Mesendoderm (in vitro differentiated cells): ENCODE results near the gene FMN1.

Source experiments
- DNase-seq: peaks from one replicate; pipeline ENCODE4 v3.0.0; 2013
- H2AK5ac ChIP-seq: 2 replicates; pipeline ENCODE4 v1.6.1; 2013; ENCODE audit warnings: low read length, inconsistent platforms
- H2BK120ac ChIP-seq: 2 replicates; pipeline ENCODE4 v1.6.1; 2013; ENCODE audit warnings: low read depth, mild to moderate bottlenecking, low read length, moderate library complexity, mixed read lengths
- H2BK15ac ChIP-seq: replicated peaks from 2 replicates; pipeline ENCODE4 v1.6.1; 2013; ENCODE audit warnings: low read depth, mild to moderate bottlenecking, moderate library complexity
- H2BK5ac ChIP-seq: 2 replicates; pipeline ENCODE4 v1.6.1; 2013; ENCODE audit warnings: low read length, inconsistent platforms
- H3K18ac ChIP-seq: 2 replicates; pipeline ENCODE4 v1.6.1; 2013; ENCODE audit warnings: mild to moderate bottlenecking, low read length, mixed read lengths
- H3K23ac ChIP-seq: one replicate; pipeline ENCODE4 v1.6.1; 2013; ENCODE audit warnings: low read length
- H3K27ac ChIP-seq: 2 replicates; pipeline ENCODE4 v1.5.1; 2013; ENCODE audit warnings: low read depth, mild to moderate bottlenecking, inconsistent platforms, low read length, moderate library complexity
- H3K27me3 ChIP-seq: 2 replicates; pipeline ENCODE4 v1.6.1; 2013; ENCODE audit warnings: low read length, control low read depth, mild to moderate bottlenecking, inconsistent platforms; ENCODE audit not compliant: insufficient read depth, poor library complexity
- H3K36me3 ChIP-seq: 2 replicates; pipeline ENCODE4 v1.6.1; 2013; ENCODE audit warnings: low read length, inconsistent platforms; ENCODE audit not compliant: control insufficient read depth, insufficient read depth
- H3K4ac ChIP-seq: one replicate; pipeline ENCODE4 v1.6.1; 2013; ENCODE audit warnings: low read depth, mild to moderate bottlenecking, low read length, moderate library complexity
- H3K4me1 ChIP-seq: 2 replicates; pipeline ENCODE4 v1.6.1; 2013; ENCODE audit warnings: low read depth, low read length, inconsistent platforms; ENCODE audit not compliant: control insufficient read depth
- H3K4me2 ChIP-seq: 2 replicates; pipeline ENCODE4 v1.6.1; 2013; ENCODE audit warnings: low read length
- H3K4me3 ChIP-seq: 2 replicates; pipeline ENCODE4 v1.5.1; 2013; ENCODE audit warnings: mild to moderate bottlenecking, low read length
- H3K56ac ChIP-seq: one replicate; pipeline ENCODE4 v1.6.1; 2013; ENCODE audit warnings: low read length
- H3K79me1 ChIP-seq: 2 replicates; pipeline ENCODE4 v1.6.1; 2013; ENCODE audit warnings: low read length, inconsistent platforms
- H3K79me2 ChIP-seq: 2 replicates; pipeline ENCODE4 v1.6.1; 2013; ENCODE audit warnings: mild to moderate bottlenecking, low read length; ENCODE audit not compliant: control insufficient read depth, insufficient read depth
- H3K9ac ChIP-seq: 2 replicates; pipeline ENCODE4 v1.6.1; 2013; ENCODE audit warnings: low read length, inconsistent platforms
- H4K5ac ChIP-seq: one replicate; pipeline ENCODE4 v1.6.1; 2013; ENCODE audit warnings: low read length
- H4K8ac ChIP-seq: one replicate; pipeline ENCODE4 v1.6.1; 2013; ENCODE audit warnings: low read depth, mild to moderate bottlenecking, control low read depth, low read length, moderate library complexity
- WGBS: extraction: QIAGEN DNeasy Blood & Tissue Kit; methylation state at CpG from one replicate; pipeline ENCODE4 v1.1.7; 2013; ENCODE audit warnings: low lambda C conversion rate, missing lambda C conversion rate; ENCODE audit not compliant: insufficient coverage; ENCODE audit errors: extremely low coverage; 5-methylcytosine and 5-hydroxymethylcytosine counted together

FMN1 gene

DNA sequence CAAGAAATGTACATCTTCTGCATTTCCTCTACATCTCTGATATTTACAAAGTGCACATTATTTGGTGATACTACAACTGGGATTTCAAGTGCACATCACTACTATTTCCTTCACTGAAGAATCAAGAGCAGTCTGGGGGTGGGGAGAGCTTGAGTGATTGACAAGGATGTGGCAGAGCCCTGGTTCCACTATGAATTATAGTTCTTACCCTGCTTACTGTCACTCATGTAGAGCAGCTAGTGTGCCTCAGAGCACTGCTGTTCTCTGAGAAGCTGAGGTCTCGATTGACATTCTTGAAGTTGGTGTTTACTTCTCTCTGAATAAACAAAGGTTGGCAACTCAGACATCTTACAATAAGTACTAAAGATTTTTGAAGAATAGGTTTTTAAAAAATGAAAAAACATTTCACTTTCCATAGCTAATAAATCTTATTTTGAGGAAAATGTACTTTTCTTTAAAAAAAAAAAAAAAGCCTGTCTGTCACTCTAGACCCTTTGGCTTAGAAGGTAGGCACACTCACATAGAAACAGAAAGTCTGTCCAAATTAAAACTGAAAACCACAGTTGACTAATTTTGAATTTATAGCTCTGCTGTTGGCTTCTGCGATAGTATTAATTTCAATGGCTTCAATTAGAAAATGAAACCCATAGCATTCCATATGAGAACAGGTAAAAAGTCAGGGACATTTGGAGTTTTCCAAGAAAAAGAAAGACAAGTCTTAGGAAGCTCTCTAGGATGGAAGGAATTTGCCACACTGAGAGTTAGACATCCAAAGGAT is 471.2 kb downstream of the FMN1 start:
- no peak overlapping the region for H3K18ac ChIP-seq
- no peak overlapping the region for H4K5ac ChIP-seq
- peaks cover 3% of the 10 kb centered on the region for H3K27me3 ChIP-seq
- H3K4ac ChIP-seq = no peak overlapping the region
- H3K36me3 ChIP-seq = no peaks in the 10 kb centered on the region
- no peak overlapping the region for H2BK120ac ChIP-seq
- no peak overlapping the region for H3K23ac ChIP-seq
- whole genome bisulfite sequencing = no CpG with 5 or more reads among the region's 2 CpGs
- H3K4me3 ChIP-seq = no peak overlapping the region
- no peak overlapping the region for H2BK15ac ChIP-seq
- H3K27ac ChIP-seq = no peak overlapping the region
- H3K9ac ChIP-seq = no peak overlapping the region
- no peak for DNase-seq
- H4K8ac ChIP-seq = no peak overlapping the region
- no peak overlapping the region for H3K56ac ChIP-seq
- H3K4me1 ChIP-seq = no peaks in the 10 kb centered on the region
- H2AK5ac ChIP-seq = no peak overlapping the region
- H3K4me2 ChIP-seq = no peak overlapping the region
- no peaks in the 10 kb centered on the region for H3K79me1 ChIP-seq
- H3K79me2 ChIP-seq = no peaks in the 10 kb centered on the region
- H2BK5ac ChIP-seq = no peak overlapping the region

DNA sequence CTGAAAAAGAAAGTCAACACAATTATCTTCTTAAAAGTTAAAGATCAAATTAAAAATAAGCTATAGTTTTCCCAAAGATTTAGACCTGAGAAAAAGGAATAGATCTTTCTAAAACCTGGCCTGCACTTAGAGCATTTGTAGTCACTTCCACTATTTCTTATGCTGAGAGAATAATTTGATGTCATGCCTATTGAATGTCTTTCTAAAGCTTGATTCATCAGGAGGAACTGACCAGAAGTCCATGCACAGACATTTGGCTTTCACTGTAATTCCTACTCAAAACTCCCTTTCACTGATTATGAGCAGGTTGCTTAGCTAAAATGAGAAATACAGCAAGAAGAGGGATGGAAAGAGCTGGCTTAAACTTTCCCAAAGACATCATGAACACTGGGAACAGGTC is 472.4 kb downstream of the FMN1 start:
- Histone ChIP-seq H2BK120ac (no peak overlapping the region), H3K9ac (no peak overlapping the region), H2BK5ac (no peak overlapping the region), H2BK15ac (no peak overlapping the region), H4K8ac (no peak overlapping the region), H3K79me2 (no peaks in the 10 kb centered on the region), H3K56ac (no peak overlapping the region), H2AK5ac (no peak overlapping the region), H3K4ac (no peak overlapping the region), H3K4me2 (no peak overlapping the region), H3K79me1 (no peaks in the 10 kb centered on the region), H3K27me3 (peaks cover 5% of the 10 kb centered on the region), H3K36me3 (no peaks in the 10 kb centered on the region), H3K23ac (no peak overlapping the region), H3K27ac (no peak overlapping the region), H4K5ac (no peak overlapping the region), H3K4me1 (no peaks in the 10 kb centered on the region), H3K18ac (no peak overlapping the region), H3K4me3 (no peak overlapping the region)
- DNase-seq = no peak

DNA sequence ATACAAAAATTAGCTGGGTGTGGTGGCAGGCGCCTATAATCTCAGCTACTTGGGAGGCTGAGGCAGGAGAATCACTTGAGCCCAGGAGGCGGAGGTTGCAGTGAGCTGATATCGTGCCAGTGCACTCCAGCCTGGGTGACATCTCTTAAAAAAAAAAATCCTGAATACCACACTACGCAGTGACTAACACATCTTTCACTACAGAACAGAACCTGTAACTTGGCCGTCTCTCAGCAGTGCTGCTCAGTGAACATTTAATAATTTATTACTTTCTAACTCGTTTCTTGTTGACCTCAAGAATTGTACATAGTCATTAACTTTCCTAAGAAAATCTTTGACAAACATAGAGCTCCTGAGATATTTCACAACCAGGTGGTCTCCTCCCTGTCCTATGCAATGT is 472.9 kb downstream of the FMN1 start:
- H4K8ac ChIP-seq = no peak overlapping the region
- H2BK5ac ChIP-seq = no peak overlapping the region
- H3K9ac ChIP-seq = no peak overlapping the region
- no peaks in the 10 kb centered on the region for H3K79me1 ChIP-seq
- no peak overlapping the region for H3K18ac ChIP-seq
- no peak overlapping the region for H2AK5ac ChIP-seq
- peaks cover 9% of the 10 kb centered on the region for H3K27me3 ChIP-seq
- H3K36me3 ChIP-seq = no peaks in the 10 kb centered on the region
- H3K27ac ChIP-seq = no peak overlapping the region
- no peak overlapping the region for H2BK120ac ChIP-seq
- no peak for DNase-seq
- no peak overlapping the region for H4K5ac ChIP-seq
- no peak overlapping the region for H3K23ac ChIP-seq
- no peak overlapping the region for H2BK15ac ChIP-seq
- no peaks in the 10 kb centered on the region for H3K4me1 ChIP-seq
- H3K4me2 ChIP-seq = no peak overlapping the region
- no peaks in the 10 kb centered on the region for H3K79me2 ChIP-seq
- H3K4me3 ChIP-seq = no peak overlapping the region
- H3K4ac ChIP-seq = no peak overlapping the region
- no CpG with 5 or more reads among the region's 6 CpGs for WGBS
- H3K56ac ChIP-seq = no peak overlapping the region

DNA sequence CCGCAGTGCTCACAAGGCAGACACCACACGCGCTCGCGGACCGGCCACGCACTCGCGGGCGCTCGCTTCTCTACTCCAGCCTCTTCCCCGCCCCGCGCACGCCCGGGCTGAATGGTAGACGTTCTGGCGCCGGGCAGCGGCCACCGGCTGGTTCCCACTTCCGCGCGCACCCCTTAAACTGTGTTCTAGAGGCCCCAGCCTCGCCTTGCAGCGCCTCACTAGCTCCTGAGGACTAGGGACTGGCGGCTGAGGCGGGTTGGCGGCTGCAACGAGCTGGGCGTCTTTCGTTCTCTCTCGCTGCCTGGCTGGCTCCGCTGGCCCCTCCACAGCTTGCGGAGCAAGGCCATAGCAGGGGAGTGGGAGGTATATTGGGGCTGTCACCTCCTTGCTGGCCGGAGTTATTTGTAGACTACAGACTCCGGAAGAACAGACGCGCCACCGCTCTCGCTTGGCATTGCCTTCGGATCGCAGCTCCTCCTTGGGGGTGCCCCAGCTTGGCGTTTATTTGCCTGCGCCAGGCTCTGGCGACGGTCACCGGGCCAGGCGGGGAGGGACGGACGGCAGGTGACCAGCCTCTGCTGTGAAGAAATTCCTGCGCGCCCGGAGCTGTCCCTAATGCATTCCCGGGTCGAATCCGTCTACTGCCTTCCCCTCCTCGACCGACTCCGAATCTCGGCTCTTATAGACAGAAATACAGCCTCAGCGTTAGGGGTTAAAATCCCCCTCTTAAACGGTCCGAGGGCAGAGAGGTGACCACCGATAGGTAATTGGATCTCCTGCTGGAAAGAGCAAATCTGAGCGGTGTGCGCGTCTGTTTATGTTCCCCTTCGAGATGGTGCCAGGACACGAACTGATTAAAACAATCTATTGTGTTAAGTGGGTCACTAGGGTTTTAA is 475.4 kb downstream of the FMN1 start:
- Histone ChIP-seq H3K36me3 (no peaks in the 10 kb centered on the region), H4K8ac (no peak overlapping the region), H3K18ac (no peak overlapping the region), H3K4me2 (peak overlapping the region; percentile 78), H3K27me3 (peaks cover 15% of the 10 kb centered on the region), H2BK120ac (no peak overlapping the region), H3K27ac (no peak overlapping the region), H3K9ac (peak overlapping the region; percentile 52), H3K79me1 (no peaks in the 10 kb centered on the region), H3K23ac (no peak overlapping the region), H3K4me1 (peaks cover 2% of the 10 kb centered on the region), H4K5ac (no peak overlapping the region), H3K79me2 (no peaks in the 10 kb centered on the region), H3K4ac (no peak overlapping the region), H2BK5ac (no peak overlapping the region), H2AK5ac (no peak overlapping the region), H2BK15ac (no peak overlapping the region), H3K56ac (peak overlapping the region; percentile 68), H3K4me3 (peak overlapping the region; percentile 37)
- peak; percentile 52 for DNase-seq
- no CpG with 5 or more reads among the region's 70 CpGs for WGBS

DNA sequence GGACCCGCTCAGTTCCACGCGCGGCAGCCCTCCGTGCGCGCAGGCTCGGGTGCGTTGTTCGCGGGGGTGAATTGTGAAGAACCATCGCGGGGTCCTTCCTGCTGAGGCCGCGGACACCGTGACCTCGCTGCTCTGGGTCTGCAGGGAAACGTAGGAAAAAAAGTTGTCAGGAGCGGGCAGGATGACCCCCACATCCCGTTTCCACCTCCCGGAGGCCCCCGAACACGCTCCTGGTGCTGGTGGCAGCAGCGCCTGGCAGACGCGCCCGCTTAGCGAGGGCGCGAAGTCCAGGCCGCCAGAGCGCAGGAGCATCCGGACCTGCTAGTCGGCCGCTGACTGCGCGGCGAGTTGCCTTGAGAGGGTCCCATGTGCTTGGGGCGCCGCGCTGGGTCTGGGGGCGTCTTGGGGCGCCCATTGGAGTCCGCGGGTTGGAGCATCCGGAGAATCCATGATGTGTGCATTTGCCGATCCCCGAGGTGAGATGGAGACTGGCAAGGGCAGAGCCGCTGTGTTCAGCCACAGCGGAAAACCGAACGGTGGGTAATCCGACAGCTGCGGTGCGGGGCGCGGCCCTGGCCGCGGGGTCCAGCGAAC is 476.2 kb downstream of the FMN1 start:
- Histone ChIP-seq H2BK120ac (no peak overlapping the region), H3K9ac (peak overlapping the region; percentile 52), H3K79me1 (no peaks in the 10 kb centered on the region), H3K36me3 (no peaks in the 10 kb centered on the region), H3K4me1 (peaks cover 2% of the 10 kb centered on the region), H3K23ac (no peak overlapping the region), H4K5ac (no peak overlapping the region), H3K56ac (peak overlapping the region; percentile 74), H3K18ac (no peak overlapping the region), H3K79me2 (no peaks in the 10 kb centered on the region), H3K4ac (no peak overlapping the region), H4K8ac (no peak overlapping the region), H2BK5ac (no peak overlapping the region), H3K4me3 (peak overlapping the region; percentile 37), H3K27ac (no peak overlapping the region), H3K4me2 (peak overlapping the region; percentile 78), H3K27me3 (peaks cover 15% of the 10 kb centered on the region), H2BK15ac (no peak overlapping the region), H2AK5ac (no peak overlapping the region)
- peak; percentile 52 for DNase-seq
- WGBS = no CpG with 5 or more reads among the region's 60 CpGs
